GM19023 (cell line): ENCODE results near the gene CEBPG.

Experiments
- ATAC-seq: cut with Tn5 transposase; IDR thresholded peaks from one replicate; pipeline ENCODE4 v1.9.1; 2021; ENCODE audit warnings: mild to moderate bottlenecking, moderate library complexity; ENCODE audit not compliant: unreplicated experiment

The CEBPG gene

DNA sequence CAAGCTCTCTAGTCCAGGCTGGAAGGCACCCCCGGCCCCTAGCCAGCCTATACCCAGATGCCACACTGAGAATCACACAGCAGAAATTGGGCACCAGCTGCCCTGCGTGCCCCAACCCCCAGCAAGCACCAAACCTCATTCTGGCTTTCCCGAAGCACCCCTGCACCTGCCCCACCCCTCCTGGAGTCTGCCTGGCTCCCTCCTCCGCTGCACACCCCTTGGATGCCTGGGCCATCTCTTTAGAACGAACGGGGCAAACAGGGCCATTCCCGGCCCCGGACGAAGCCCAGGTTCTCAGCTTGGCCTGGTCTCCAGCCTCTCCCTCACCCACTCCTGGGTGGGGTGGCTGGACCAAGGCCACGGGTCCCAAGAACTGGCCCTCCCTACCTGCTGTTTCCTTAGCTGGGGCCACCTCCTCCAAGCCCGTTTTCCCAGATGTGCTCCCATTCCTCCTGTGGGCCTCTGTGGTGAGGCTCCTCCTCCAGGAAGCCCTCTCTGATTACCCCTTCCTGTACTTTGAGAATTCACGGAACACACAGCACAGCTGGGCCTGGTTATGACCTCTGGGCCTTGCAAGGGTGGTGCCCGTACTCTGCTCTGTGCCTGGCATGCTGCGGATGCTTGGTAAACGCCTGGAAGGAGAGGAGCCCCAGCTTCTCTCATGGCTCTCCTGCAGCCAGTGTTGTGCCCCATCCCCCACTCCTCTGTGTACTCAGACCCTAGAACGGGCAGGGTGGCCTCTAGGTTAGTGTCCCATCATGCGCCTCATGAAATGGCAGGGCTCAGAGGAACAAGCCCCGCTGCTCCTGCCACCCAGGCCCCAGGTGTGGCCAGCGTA, 21.4 kb downstream of the CEBPG start:
- ATAC-seq, result no peak

DNA sequence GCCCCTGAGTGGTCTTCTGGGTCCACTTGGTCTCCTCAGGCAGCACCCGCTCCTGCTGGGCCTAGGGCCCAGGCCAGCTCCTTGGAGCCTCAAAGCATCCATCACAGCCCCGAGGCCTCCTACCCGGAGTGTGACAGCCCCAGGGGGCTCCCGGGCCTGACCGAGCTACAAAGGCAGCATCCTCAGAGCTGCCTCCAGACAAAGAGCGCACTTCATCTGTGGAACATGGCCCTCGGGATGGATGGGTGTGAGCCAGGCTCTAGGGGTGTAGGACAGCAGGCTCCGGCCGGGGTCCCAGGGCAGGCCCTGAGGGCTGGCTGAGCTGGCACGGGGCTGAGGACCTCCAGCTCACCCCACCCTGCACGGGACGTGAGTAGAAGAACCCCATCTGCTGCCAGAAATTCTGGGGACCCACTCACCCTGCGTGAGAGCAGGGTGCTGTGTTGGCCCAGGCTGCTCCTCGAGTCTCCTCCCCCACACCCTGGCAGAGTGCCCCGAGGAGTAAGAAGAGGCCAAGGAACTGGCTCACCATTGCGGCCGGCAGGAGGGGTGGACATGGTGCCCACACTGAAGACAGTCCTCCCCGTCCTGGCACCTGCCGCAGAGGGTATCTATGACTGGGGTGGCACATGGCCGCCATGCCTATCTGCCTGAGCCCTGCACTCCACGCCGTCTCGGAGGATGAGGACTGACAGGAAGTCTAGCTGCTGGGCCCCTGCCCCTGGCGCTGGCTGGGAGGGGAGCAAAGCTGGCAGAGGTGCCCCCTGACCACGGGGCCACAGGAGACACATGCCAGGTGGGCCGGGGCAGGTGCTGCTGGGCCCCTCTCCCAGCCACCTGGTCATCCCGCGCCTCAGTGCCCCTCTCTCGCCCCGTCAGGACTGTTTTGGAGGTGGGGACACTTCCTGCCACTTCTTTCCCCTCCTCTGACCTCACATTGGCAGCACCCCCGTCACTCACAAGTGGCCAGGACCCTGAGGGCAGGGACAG, 22.3 kb downstream of the CEBPG start:
- ATAC-seq, result no peak

DNA sequence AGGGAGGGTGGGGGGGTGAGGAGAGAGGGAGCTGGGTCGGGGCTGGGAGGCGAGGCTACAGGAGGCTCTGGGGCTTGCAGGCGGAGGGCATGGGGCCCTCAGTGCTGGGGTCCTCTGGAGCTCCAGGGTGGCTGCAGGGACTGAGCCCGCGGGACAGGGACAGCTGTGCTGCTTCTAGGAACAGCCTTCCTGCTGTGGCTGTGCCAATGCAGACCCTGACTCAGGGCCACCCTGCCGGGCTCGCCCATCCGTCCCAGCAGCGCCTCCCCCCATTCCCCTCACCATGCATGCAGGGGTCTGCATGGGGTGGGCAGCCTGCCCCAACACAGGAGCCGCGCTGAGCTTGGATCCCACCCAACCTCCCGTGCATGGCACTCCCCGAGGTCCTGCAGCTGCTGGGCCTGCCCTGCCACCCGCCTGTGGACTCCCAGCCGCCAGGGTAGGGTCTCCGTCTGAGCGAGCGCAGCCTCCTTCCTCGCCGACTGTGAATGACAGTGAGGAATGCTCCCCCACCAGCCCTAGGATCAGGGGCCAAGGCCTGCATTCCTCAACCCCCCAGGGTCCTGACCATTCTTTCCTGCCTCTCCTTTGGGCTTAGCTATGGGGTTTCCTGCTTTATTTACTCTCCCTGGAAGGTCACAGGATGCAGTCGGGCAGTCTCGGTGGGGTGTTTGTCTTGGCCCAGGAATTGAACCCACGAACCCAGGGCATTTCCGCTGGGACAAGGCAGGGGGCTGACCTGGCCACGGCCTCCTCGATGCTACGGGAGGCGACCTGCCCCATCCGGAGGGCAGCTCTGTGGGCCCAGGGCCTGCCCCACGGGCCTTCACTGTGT, 23.4 kb downstream of the CEBPG start:
- ATAC-seq, result no peak

DNA sequence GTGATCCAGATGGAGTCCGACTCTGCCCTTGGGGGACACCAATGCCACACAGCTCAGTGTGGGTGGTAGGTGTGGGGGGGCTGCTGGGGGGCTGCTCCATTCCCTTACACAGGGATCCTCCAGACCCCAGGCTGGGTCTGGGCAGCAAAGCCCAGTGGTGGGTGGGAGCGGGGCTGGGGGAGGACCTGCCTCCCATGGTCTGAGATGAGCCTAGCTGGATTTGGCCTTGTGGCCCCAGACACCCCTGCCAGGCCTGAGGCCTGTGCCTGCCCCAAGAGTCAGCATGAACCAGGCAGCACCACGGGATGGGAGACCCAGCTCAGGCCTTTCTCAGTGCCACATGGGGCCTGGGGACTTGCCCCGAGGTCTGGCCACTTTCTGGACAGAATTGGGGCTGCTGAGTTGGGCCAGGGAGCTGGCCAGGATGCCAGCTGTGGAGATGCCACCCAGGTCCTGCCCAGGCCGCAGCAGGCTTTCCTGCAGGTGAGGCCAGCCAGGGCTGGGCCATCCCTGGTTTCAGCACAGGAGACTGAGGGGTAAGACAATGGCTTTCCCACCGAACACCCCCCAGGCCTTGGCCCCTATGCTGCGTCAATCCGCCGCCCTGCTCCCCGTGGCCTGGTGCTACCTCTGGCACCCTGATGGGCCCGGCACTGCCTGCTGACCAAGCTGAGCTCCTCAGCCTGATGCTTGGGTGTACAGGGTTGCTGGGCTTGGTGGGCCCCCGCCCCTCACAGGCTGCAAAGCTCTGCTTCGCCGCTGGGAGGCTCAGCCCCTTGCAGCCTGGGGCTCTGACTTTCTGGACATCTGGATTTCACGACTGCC, 24.2 kb downstream of the CEBPG start:
- ATAC-seq, result no peak

DNA sequence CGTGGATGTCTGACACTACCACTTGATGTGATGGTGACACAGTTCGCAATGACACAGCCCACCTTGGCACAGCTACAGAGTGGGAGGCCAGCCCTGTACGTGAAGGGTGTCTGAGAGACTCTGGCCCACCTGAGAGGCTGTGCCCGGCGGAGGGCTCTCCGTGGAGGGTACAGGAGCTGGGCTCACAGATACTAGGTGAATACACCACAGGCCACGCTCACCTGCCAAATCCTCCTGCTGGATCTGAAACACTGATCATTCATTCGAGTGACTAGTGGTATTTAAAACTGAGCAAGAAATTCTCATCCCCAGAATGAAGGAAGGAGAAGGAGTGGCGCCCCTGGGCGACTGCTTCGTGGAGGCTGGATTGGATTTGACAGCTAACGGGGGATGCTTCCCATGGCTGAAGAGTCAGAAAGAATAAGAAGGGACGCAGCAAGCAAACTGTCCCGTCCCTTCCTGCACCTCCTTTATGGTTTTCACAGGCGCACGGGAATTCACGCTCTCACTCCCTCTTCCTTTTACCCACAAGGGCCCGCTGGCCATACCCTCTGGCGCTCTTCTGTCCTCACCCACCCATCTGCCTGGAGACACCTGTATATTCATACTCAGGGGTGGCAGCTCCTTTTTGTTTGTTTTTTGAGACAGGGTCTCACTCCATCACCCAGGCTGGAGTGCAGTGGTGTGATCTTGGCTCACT, 25.0 kb downstream of the CEBPG start:
- ATAC-seq, result no peak

DNA sequence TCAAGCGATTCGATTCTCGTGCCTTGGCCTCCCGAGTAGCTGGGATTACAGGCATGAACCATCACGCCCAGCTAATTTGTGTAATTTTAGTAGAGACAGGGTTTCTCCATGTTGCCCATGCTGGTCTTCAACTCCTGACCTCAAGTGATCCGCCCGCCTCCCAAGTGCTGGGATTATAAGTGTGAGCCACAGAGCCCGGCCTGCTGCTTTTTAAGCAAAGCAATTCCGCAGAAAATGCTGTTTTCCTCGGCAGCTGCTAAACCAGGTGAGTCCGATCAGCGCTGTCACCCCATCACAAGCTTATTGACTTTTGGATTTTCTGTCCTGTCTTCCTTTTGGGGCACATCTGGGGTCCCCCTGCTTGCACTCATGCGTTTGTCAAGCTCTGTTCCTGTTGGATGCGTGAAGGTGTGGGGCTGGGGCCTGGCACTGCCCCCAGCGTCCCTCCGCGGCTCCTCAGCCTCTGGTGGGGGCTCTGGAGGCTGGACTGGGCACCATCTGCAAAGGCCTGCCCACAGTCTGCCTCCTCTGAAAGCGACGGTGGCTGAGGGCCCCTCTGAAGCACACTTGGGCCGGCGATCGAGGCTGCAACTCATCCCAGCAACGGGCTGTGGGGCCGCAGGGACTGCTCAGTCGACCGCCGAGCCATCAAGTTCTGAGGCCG, 25.7 kb downstream of the CEBPG start:
- no peak for ATAC-seq

DNA sequence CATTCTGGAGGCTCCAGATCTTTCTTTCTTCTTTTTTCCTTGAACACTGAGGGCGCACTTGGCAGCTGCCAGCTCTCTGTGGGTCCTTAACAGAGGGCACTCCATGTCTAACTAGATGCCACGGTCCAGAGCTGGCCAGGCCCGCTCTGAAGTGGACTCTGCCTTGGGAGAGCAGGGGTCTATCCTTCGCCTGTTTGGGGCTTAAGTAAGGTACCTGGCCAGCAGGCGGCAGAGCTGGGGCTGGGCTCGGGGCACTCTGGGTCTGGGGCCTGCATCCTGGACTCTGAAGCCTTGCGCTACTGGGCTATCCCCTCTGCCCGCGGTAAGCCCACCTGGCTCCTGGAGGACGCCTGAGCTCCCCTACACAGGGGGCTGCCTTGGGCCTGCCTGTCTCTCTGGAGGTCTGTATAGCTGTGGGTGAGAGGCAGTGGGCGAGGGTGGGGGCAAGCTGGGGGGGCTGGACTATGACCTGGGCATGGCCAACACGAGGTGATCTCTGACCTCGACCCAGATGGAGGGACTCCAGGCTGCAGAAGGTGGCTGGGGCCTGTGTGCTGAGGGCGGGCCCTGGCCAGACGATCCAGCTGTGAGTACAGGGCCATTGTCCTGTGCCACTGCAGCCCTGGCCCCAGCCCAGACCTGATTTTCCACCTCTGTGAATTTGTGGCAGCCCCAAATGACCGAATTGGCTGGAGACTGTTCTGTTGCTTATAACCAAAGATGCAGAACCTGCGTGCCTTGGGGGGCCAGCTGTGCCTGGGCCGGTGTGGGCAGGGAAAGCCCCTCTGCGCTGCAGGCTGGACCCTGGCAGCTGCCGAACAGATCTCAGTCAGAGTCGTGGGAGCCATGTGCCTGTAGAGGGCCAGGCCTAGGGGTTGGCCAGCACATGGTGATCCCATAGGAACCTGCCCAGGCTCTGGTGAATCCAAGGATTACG, 26.5 kb downstream of the CEBPG start:
- no peak for ATAC-seq

DNA sequence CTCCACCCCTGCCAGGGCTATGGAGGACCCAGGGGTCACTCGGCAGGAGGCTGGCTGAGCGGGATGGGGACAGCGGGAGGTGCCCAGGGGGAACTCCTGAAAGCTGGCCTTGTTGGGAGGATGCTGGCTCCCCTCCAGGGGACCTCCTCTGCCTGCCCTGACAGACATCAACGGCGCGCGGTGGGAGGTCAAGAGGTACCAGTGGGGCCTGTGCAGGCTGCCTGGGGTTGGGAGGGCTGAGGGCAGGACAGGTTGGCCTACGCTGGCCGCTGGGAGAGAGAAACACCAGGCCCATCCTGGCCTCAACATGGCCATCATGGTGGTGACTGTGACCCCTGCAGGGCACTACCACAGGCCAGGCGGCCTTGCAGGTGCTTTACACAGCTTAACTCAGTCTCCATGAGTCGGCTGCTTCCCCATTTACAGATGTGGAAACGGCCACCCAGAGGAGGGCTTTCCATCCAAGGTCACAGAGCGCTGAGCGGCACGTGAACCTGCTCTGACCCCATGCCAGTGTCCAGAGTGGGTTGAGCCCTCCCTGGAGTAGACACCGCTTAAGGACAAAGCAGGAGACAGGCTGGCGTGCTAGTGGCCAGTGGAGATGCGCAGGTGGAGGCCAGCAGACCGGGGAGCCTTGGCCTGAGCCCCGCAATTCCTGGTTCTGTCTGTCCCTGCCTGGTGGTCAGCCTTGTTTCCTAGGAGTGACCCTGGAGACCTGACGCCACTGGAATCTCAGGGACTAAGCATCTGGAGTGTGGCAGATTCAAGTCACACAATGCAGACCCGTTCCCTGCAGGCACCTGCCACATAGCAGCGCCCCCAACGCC, 27.6 kb downstream of the CEBPG start:
- no peak for ATAC-seq

DNA sequence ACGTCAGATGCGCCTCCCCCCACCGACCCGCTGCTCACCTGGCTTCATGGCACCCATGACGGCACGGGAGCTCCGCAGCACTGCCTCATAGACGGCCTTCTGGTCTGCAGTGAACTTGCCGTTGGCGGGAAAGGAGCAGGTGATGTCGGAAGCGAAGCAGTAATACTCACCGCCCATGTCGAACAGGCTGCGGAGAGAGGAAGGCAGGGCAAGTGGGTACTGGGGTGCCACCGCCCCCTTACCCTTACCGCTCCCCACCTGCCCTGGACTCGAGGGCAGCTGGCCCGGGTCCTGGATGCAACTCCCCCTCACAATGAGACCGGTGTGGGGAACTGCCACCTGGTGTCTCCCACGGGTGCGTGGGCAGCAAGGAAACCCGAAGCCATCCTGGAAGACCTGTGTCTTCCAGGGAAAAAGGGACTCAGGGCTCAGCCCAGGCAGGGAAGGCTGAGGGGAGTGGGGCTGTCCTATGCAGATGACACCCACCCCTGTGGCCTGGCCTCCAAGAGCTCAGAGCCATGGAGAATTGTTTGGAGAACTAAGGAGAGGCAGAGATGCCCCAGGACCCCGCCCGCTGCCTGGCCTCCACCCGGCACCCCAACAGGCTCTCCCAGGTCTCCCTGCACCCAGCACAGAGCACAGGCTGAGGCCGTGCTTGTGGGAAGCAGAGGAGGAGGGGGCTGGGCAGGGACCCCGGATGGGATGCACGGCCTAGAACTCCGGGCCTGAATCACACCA, 28.3 kb downstream of the CEBPG start:
- no peak for ATAC-seq

DNA sequence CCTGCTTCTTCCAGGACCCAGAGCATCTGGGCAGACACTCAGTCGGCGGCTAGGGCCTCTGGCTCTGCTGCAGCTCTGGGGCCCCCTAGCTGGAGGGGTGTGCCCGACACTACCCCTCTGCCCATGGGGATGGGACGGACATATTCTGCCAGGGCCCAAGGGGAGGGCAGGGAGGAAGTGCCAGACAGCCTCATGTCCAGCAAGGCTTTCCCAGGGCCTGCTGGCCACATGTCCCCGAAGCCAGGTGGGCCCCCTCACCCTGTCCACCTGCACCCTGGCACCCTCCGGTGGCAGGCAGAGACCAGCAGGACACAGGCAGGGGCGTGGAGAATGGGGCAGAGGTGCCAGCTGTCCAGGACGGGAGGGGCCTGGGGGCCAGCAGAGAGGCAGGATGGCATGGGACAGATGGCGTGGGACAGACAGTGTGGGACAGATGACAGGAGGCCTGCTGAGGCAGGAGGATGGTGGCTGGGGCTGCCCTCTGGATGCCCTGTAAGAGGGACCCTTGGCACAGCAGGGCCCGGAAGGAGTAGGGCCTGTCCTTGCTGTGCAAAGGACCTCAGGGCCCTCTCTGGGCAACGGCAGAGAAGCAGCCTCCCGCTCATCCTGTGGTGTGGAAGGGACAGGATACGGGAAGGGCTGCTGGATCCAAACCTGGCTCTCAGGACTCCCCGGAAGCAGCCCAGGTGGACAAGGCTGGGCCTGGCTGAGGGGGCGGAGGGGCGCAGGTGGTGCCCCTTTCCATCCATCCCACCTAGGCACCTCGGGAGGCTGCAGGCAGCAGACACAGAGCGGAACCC, 29.1 kb downstream of the CEBPG start:
- ATAC-seq, result no peak

DNA sequence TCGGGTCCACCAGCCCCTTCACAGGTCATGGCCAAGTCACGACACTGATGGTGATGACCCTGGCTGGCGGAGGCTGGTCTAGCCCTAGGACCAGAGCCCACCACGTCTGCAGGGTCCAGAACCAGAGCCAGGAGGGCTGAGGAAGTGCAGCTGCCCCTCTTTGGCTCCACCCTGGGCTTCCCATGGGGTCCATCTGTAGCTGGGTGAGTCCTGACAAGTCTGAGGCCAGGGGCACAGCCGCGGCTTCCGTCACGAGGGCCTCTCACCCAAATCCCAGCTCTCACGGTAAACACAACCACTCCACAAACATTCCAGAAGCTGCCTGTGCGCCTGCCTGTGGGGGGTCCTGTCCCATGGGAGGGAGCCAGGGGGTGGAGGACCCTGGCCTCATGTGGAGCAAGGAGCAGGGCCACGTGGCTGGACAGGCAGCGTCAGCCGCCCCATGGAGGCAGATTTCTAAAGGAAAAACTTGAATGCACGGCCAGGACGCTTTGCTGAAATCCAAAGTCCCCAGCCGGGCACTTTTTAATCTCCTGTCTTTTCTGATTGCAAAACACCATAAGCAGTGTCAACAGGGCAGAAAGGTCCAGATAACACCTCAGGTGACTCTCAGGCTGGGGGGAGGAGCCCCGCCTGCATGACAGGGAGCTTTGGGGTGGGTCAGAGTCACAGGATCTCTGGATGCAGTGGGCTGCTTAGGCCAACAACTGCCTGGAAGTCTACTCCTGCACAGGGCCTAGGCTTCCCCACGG, 29.9 kb downstream of the CEBPG start:
- ATAC-seq, result no peak

DNA sequence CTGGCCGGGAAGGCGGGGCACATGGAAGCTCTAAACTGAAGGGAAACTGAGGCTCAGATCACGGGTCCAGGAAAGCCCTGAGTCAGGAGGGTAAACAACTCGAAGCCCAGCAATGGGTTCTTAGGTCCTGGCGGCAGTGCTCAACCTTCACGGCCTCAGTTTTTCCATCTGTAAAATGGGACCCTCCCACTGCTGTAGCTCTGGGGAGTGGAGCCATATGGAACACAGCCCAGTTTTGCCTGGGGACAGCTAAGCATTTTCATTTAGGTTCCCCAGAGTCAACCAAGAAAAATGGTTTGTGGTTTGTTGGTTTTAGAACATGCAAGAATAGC, 30.4 kb downstream of the CEBPG start:
- no peak for ATAC-seq

DNA sequence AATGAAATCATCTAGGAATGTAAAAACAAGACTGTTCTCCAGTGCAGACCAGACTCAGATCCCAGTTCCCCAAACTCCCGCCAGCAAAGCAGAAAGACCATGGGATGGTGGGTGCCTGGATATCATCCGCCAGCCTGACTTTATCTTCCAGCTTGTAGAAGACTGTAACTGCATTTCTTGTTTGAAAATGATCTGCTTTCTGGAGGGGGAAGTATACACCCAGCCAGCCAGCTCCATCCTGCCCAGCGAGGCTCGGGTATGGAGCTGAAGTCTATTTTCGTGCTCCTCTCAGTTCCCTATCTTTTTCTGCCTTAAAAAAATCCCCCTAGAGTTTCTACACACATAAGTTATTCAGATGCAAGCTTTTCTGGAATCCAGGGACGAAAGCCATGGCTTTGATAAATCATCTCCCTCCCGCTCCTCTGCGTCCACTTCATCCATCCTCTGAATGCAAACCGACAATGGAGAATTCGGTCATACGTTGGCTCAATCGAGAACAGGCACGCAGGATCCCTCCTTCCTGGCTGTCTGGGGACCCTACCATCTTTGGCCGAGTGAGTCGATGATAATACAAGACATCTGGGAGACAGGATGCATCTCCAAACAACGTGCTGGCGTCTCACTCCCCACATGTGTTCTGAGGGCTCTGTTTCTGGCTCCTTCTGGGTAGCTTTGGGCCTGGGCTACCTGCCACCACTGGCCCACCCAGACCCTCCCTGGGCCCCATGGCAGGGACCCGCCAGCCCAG, 31.2 kb downstream of the CEBPG start:
- ATAC-seq, result no peak

DNA sequence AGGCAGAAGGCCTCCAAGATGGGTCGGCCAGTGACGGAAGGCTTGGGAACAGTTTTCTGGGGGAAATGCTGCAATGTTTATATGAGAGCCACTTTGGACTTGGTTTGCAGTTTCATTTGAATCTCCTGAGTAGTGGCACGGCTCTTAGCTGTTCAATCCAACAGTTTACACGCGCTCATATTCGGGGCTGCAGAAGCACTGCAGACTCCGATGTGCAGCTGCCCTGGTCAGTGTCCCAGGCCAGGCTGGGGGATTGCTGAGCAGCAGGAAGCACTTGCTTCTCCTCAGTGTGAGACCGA, 31.7 kb downstream of the CEBPG start:
- no peak for ATAC-seq
